ENCODE measurements around the gene NR1H4.
"Not testable (repeated sequence)": the region's sequence is repeated elsewhere in the genome, so short reads cannot be mapped to it uniquely, and the experiment has no call there.

The NR1H4 gene

GRCh38 chr12:100473050-100473715, 483 bp upstream of the NR1H4 start:
- DNase-seq = no peak

DNA sequence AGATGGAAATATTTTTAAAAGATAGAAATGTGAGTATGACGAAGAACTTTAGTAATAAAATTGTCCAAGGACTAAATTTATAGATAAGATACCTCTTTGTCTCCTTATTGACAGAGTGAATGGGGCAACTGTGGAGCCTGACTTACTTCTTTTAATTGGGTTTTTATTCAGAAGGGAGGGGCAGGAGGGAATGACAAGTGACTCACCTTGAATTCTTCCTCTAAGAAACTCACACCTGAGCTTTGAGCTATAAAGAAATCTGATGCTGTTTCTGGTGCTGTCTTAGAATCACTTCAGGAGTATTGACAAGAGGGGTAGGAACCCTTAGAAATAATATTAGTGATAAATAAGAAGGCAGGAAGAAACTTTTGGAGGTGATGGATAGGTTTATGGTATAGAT, 951 bp downstream of the NR1H4 start:
- no peak for DNase-seq

GRCh38 chr12:100476013-100476751, 2.5 kb downstream of the NR1H4 start:
- DNase-seq = no peak

DNA sequence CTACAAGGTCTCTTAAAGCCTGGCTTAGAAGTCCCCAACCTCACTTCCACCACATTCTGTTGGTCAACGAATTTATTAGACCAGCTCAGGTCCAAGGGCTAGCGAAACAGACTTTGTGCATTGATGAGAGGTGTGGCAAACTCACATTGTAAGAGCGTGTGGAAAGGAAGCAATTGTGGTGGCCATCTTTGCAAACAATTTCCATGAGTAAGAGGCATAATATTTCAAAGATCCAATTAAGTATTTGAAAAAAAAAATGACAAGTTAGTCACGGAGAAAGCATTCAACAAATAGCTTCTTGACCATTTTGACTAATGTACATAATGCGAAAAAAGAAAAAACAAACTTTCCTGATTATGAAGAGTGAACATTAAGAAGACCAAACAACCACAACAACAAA, 7.4 kb downstream of the NR1H4 start:
- no peak for DNase-seq

DNA sequence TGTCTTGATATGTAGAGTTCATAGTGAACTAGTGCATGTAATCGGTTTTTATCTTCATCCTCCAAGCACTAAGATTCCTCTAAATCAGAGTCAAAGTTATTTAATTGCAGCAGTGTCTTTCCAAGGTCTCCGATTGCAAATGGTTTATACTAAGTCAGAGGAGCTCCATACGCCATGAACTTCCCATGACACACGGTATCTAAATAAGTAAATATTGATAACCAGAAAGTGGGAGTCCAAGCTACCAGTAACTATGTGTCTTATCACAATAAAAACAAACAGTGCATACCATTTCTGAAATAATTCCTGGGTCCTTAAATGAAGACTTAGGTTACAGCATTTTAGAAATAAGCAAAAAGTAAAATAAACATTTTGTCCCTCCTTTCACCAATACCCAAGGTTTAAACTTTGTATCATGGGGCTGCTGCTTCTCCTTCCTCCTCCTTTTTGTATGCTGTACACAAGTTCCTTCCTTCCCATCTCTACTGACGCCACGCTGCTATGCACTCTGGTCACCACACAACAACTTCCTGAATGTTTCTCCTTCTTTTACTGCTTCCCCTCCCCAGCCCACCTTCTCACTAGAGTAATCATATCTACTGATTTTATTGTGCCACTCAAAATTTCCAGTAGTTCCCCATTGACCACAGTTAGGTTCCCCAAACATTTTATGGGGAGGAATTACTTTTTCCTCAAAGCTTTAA, 10.7 kb downstream of the NR1H4 start:
- DNase-seq = no peak

GRCh38 chr12:100484891-100485471, 11.3 kb downstream of the NR1H4 start:
- no peak for DNase-seq

- no peak for DNase-seq
These were observed 12.3 kb downstream of the NR1H4 start for GRCh38 chr12:100485983-100486382.

DNA sequence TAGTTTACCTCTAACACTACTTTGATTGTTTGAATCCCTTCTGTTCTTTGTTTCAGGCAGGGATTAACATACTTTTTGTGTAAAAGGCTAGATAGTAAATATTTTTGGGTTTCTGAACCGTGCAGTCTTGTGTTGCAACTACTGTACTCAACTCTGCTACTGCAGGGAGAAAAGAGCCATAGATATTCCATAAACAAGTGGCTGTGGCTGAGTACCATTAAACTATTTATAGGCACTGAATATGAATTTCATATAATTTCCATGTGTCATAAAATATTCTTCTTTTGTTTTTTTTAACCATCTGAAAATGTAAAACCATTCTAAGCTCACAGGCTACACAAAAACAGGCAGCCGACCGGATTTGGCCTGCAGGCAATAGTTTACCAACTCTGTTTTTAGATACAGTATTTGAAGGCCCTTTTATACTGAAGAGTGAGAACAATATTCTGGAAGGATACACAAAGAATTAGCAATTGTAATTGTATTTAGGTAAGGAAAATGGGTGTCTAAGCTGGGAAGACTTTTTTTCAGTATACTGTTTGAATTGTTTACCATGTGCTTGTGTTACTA, 15.7 kb downstream of the NR1H4 start:
- DNase-seq = no peak

- DNase-seq = no peak
These were observed 16.4 kb downstream of the NR1H4 start for GRCh38 chr12:100490056-100490455.

GRCh38 chr12:100491104-100491503, 17.4 kb downstream of the NR1H4 start:
- no peak for DNase-seq

- DNase-seq = no peak
These were observed 19.8 kb downstream of the NR1H4 start for GRCh38 chr12:100493396-100494012.

DNA sequence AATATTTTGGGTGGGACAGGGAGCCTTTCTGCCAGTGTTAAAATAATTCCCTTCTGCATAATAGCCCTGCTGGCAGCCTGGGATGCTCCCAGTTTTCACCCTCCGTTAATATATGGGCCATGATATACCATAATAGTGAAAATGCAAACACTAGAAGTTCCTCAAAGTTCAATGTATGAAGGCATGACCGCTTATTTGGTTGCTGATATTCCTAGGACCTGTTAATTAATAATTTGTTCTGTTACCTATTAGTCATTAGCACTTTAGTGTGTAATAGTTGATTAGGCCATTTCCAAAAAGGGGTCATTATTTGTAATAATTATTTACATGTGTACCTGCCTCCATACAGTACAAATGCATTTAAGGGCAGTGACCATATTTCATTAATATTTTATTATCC, 20.4 kb downstream of the NR1H4 start:
- no peak for DNase-seq

GRCh38 chr12:100494538-100494937, 20.9 kb downstream of the NR1H4 start:
- DNase-seq = no peak

DNA sequence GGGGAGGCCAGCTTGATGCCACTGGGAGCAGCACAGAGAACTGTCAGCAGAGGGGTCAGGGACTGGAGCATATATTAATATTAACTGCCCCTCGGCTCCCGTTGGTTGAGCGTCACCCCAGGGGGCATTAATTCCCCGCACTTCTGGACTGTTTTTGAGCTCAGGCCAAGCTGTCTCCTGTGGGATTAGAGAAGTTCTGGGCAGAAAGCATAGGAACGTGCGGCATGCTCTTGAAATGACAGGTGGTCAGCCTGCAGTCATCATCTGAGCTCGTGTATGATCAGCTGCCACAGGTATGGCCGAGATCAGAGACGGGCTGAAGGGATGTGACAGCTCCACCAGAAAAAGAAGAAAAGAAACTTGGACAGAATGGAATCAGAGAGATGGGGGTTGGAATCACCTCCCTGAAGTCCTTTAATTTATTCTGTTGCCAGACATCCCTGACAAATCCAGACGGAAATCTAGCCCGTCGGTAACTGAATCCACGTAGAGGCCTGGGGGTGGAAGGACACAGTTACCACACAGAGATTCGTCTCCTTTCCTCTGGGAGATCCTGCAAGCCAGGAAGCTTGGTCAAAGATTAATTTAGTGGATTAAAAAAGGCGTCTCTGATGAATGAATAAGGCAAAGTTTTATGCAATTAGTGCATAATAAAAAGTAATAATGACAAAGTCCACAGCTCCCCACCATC, 23.6 kb downstream of the NR1H4 start:
- DNase-seq = no peak

- no peak for DNase-seq
These were observed 24.5 kb downstream of the NR1H4 start for GRCh38 chr12:100498141-100498540.

GRCh38 chr12:100499416-100499815, 25.8 kb downstream of the NR1H4 start:
- DNase-seq = no peak

DNA sequence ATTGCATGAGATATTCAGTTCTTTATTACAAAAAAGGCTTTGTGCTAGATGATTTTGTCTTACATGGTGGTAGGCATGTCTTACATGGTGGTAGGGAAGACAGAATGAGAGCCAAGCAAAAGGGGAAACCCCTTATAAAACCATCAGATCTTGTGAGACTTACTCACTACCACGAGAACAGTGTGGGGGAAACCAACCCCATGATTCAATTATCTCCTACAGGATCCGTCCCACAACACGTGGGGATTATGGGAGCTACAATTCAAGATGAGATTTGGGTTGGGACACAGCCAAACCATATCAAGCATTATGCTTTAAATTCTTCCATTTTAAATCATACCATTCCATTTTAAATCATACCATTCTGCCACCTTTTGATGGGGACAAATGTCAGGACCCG, 29.1 kb downstream of the NR1H4 start:
- not testable (repeated sequence) for DNase-seq

DNA sequence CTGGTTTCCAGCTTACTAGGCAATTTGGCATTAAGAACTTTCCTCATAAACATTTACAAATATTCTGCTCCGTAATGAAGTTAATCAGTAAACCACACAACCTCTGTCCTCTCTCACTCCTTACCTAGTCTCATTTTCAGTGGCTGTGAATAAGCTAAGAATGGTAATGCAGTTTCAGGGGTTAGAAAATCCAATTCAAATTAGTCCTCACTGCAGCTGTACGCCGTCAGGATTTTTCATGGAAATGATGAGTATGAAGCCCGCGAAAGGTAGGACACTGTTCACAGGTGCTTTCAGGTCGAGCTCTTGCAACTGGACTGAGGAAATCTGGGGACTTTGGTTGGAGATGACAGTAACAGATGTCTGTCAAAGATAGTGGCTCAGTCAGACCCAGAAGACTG, 29.6 kb downstream of the NR1H4 start:
- DNase-seq = no peak

- no peak for DNase-seq
These were observed 31.1 kb downstream of the NR1H4 start for GRCh38 chr12:100504804-100505203.

- no peak for DNase-seq
These were observed 35.1 kb downstream of the NR1H4 start for GRCh38 chr12:100508751-100509150.

- no peak for DNase-seq
These were observed 39.0 kb downstream of the NR1H4 start for GRCh38 chr12:100512692-100513091.

- DNase-seq = no peak
These were observed 42.3 kb downstream of the NR1H4 start for GRCh38 chr12:100515968-100516367.
